Neutrophil (primary cell): ENCODE results near the gene MRPS5.

Experiments used
- H3K27ac ChIP-seq: fragments of 200-600 bp; sonication (generic); 2 replicates; pipeline ENCODE4 v1.5.1; 2016; ENCODE audit warnings: mild to moderate bottlenecking, moderate library complexity
- H3K27me3 ChIP-seq: fragments of 200-600 bp; sonication (generic); 2 replicates; pipeline ENCODE4 v1.6.0; 2016; ENCODE audit warnings: mild to moderate bottlenecking
- H3K36me3 ChIP-seq: fragments of 200-600 bp; sonication (generic); 2 replicates; pipeline ENCODE4 v1.5.1; 2017
- H3K4me1 ChIP-seq, 2 experiments: fragments of 200-600 bp in 1 of 2; sonication (generic) in 1 of 2; 1 replicate in 1 of 2; 2 replicates in 1 of 2; pipeline versions ENCODE4 v1.5.1 to v1.6.1; 2013 to 2016; ENCODE audit warnings: low read depth in 1 of 2, low read length in 1 of 2, mild to moderate bottlenecking in 1 of 2, moderate library complexity in 1 of 2; ENCODE audit not compliant: control insufficient read depth in 1 of 2, insufficient read depth in 1 of 2
- H3K4me3 ChIP-seq, 2 experiments: fragments of 200-600 bp in 1 of 2; sonication (generic) in 1 of 2; 1 replicate in 1 of 2; 2 replicates in 1 of 2; pipeline ENCODE4 v1.5.1; 2013 to 2016; ENCODE audit warnings: low read depth in 1 of 2, low read length in 1 of 2, mild to moderate bottlenecking in 1 of 2, moderate library complexity in 1 of 2
- H3K9me3 ChIP-seq: fragments of 200-600 bp; sonication (generic); 2 replicates; pipeline ENCODE4 v1.5.1; 2016
- CTCF ChIP-seq: fragments of 200-600 bp; sonication (generic); IDR thresholded peaks from 2 replicates; pipeline ENCODE4 v1.5.1; 2016; ENCODE audit warnings: antibody characterized with exemption

Gene MRPS5

GRCh38 chr2:95071856-95072255, 49.8 kb downstream of the MRPS5 start:
- Histone ChIP-seq H3K9me3 (no peaks in the 10 kb centered on the region), H3K4me3 (no peak overlapping the region), H3K4me1 (peaks cover 4% of the 10 kb centered on the region in 2 experiments), H3K36me3 (no peaks in the 10 kb centered on the region), H3K27ac (no peak overlapping the region), H3K27me3 (peaks cover 31% of the 10 kb centered on the region)
- TF ChIP-seq CTCF: no peak

- H3K36me3 ChIP-seq: no peaks in the 10 kb centered on the region
- no peaks in the 10 kb centered on the region for H3K4me1 ChIP-seq
- H3K27ac ChIP-seq: no peak overlapping the region
- TF ChIP-seq CTCF: no peak
- H3K4me3 ChIP-seq: no peak overlapping the region
- H3K9me3 ChIP-seq: no peaks in the 10 kb centered on the region
- H3K27me3 ChIP-seq: peaks cover 8% of the 10 kb centered on the region
Observed at GRCh38 chr2:95069465-95069864, 52.1 kb downstream of the MRPS5 start.

GRCh38 chr2:95068256-95068655, 53.4 kb downstream of the MRPS5 start:
- H3K9me3 ChIP-seq: no peaks in the 10 kb centered on the region
- TF ChIP-seq CTCF: no peak
- H3K27ac ChIP-seq: no peak overlapping the region
- H3K4me1 ChIP-seq: no peaks in the 10 kb centered on the region
- H3K4me3 ChIP-seq: no peak overlapping the region
- no peaks in the 10 kb centered on the region for H3K36me3 ChIP-seq
- no peaks in the 10 kb centered on the region for H3K27me3 ChIP-seq

GRCh38 chr2:95063086-95063958, 58.3 kb downstream of the MRPS5 start:
- Histone ChIP-seq H3K27ac (no peak overlapping the region), H3K4me1 (no peaks in the 10 kb centered on the region), H3K36me3 (no peaks in the 10 kb centered on the region), H3K4me3 (no peak overlapping the region), H3K9me3 (no peaks in the 10 kb centered on the region), H3K27me3 (no peaks in the 10 kb centered on the region)
- no peak for TF ChIP-seq CTCF

DNA sequence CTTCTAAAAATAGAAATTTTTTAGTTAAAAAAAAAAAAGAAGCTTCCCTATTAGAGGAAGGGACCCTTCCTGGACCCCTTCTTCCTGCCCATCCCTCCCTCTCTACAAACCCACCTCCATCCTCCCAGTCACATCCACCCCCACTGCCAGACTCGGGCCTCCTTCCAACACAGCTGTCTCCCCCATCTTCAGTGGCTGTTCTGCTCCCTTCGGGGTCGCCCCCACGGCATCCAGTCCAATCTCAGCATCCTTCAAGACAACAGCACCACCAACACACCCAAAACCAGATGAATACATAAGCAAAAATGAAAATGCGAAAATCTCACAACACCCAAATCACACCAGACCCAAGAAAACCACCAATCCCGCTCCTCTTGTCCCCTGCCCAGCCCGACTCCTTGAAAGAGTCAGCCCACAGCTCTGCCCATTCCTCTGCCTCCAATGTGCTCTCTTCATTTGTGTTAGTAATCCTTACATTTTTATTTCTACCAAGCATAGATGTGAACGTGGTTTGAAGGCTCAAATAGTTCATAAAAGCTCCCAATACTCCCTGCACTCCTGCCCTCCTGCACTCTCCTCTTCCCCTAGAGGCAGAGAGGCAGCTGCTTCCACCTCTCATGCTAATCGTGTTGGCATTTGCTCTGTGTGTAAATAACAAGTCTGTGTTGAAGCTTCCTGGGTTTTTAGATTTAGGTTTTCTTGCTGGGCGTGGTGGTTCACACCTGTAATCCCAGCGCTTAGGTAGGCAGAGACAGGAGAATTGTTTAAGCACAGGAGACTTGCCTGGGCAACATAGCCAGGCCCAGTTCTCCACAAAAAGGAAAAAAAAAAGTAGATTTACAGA, 59.1 kb downstream of the MRPS5 start:
- no peak for TF ChIP-seq CTCF
- Histone ChIP-seq H3K4me1 (no peaks in the 10 kb centered on the region), H3K9me3 (no peaks in the 10 kb centered on the region), H3K27ac (no peak overlapping the region), H3K27me3 (no peaks in the 10 kb centered on the region), H3K4me3 (no peak overlapping the region), H3K36me3 (no peaks in the 10 kb centered on the region)
